ENCODE results near the gene HYAL4.
"Not testable (repeated sequence)": the region's sequence is repeated elsewhere in the genome, so short reads cannot be mapped to it uniquely, and the experiment has no call there.

The HYAL4 gene

GRCh38 chr7:123844712-123845219 lies at the start of gene HYAL4:
HYAL4 (plus strand) TSS chr7:123845169; CDS start chr7:123868274, 23,105 bp downstream.
- DNase-seq: no peak

GRCh38 chr7:123795917-123796316 lies 49.1 kb upstream of the HYAL4 start:
- no peak for DNase-seq

- no peak for DNase-seq
Measured at GRCh38 chr7:123796568-123796967, 48.4 kb upstream of the HYAL4 start.

GRCh38 chr7:123797673-123798531 lies 47.1 kb upstream of the HYAL4 start:
- DNase-seq: peak; percentile 55

- DNase-seq: no peak
Measured at GRCh38 chr7:123798532-123799188, 46.3 kb upstream of the HYAL4 start.

GRCh38 chr7:123802249-123802648 lies 42.7 kb upstream of the HYAL4 start:
- DNase-seq: no peak

- DNase-seq: no peak
Measured at GRCh38 chr7:123805287-123805686, 39.7 kb upstream of the HYAL4 start.

GRCh38 chr7:123809471-123809870 lies 35.5 kb upstream of the HYAL4 start:
- no peak for DNase-seq

- no peak for DNase-seq
Measured at GRCh38 chr7:123811056-123811455, 33.9 kb upstream of the HYAL4 start.

GRCh38 chr7:123816916-123817315 lies 28.1 kb upstream of the HYAL4 start:
- no peak for DNase-seq

- no peak for DNase-seq
Measured at GRCh38 chr7:123819001-123819400, 26.0 kb upstream of the HYAL4 start.

GRCh38 chr7:123819795-123820194 lies 25.2 kb upstream of the HYAL4 start:
- not testable (repeated sequence) for DNase-seq

- no peak for DNase-seq
Measured at GRCh38 chr7:123820864-123821263, 24.1 kb upstream of the HYAL4 start.

GRCh38 chr7:123821320-123821719 lies 23.6 kb upstream of the HYAL4 start:
- DNase-seq: no peak

- no peak for DNase-seq
Measured at GRCh38 chr7:123823898-123824753, 20.8 kb upstream of the HYAL4 start.

- DNase-seq: peak; percentile 81
Measured at GRCh38 chr7:123824754-123825067, 20.3 kb upstream of the HYAL4 start.

GRCh38 chr7:123828805-123829204 lies 16.2 kb upstream of the HYAL4 start:
- DNase-seq: no peak

- DNase-seq: no peak
Measured at GRCh38 chr7:123836656-123837055, 8.3 kb upstream of the HYAL4 start.

GRCh38 chr7:123839106-123839505 lies 5.9 kb upstream of the HYAL4 start:
- DNase-seq: not testable (repeated sequence)

GRCh38 chr7:123844142-123844541 lies 827 bp upstream of the HYAL4 start:
- DNase-seq: not testable (repeated sequence)

GRCh38 chr7:123845823-123846216 lies 851 bp downstream of the HYAL4 start:
- DNase-seq: no peak

GRCh38 chr7:123846217-123846891 lies 1.4 kb downstream of the HYAL4 start:
- DNase-seq: no peak

GRCh38 chr7:123847868-123848267 lies 2.9 kb downstream of the HYAL4 start:
- no peak for DNase-seq

All from NCI-H2029 (cell line).